Esophagus (tissue), 2 donors: ENCODE results near the gene CSNK1G2. TPM values are rescaled to one million over a fixed set of nuclear protein-coding genes. Genes with fewer than 3 reads are reported as not detected.

Experiments
- H3K27ac ChIP-seq, 2 donors: one replicate each; pipeline ENCODE4 v1.5.1; 2013; ENCODE audit warnings: low read depth in 2 of 2, mild to moderate bottlenecking in 2 of 2, inconsistent platforms in 1 of 2, low read length in 1 of 2, moderate library complexity in 1 of 2
- H3K27me3 ChIP-seq, 2 donors: one replicate each; pipeline ENCODE4 v1.6.1; 2013; ENCODE audit warnings: low read length in 2 of 2, control low read depth in 1 of 2, mild to moderate bottlenecking in 1 of 2; ENCODE audit not compliant: insufficient read depth in 2 of 2, control insufficient read depth in 1 of 2
- H3K36me3 ChIP-seq, 2 donors: one replicate each; pipeline ENCODE4 v1.6.1; 2013; ENCODE audit warnings: low read length in 1 of 2; ENCODE audit not compliant: control insufficient read depth in 2 of 2, insufficient read depth in 2 of 2
- H3K4me1 ChIP-seq, 2 donors: one replicate each; pipeline ENCODE4 v1.6.1; 2013; ENCODE audit warnings: low read length in 1 of 2; ENCODE audit not compliant: control insufficient read depth in 2 of 2, insufficient read depth in 2 of 2
- H3K4me3 ChIP-seq, 2 donors: one replicate each; pipeline ENCODE4 v1.5.1; 2013; ENCODE audit warnings: low read length in 2 of 2, mild to moderate bottlenecking in 2 of 2, low read depth in 1 of 2, moderate library complexity in 1 of 2
- H3K9me3 ChIP-seq, 2 donors: one replicate each; pipeline ENCODE4 v1.6.1; 2013; ENCODE audit warnings: mild to moderate bottlenecking in 2 of 2, low read depth in 1 of 2, low read length in 1 of 2, moderate library complexity in 1 of 2; ENCODE audit not compliant: control insufficient read depth in 2 of 2, insufficient read depth in 1 of 2
- WGBS, 2 donors: extraction: QIAGEN DNeasy Blood & Tissue Kit; methylation state at CpG; one replicate each; pipeline ENCODE4 v1.1.7; 2013; 5-methylcytosine and 5-hydroxymethylcytosine counted together
- polyA plus RNA-seq, 2 donors: library from polyadenylated mRNA; stranded (reverse); fragments of 200-250 nt; gene quantifications; one replicate each; pipeline ENCODE4 v1.2.3, GENCODE V29; 2013
- donor health status: healthy with polysubstance abuse.
- donor health status: Bipolar disorder and iron deficiency.

Gene CSNK1G2
- polyA plus RNA-seq, 2 donors, result 59.9 to 63.7 TPM

DNA sequence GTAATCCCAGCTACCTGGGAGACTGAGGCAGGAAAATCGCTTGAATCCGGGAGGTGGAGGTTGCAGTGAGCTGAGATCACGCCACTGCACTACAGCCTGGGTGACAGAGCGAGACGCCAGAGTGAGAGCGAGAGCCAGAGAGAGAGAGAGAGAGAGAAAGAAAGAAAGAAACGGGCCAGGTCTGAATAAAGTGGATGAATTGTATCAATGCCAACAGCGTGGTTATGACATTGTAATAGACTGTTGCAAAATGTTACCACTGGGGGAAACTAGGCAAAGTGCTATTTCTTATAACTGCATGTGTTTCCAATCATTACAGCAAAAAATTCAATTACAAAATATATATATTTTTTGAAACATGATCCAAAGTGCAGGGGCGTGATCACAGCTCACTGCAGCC, 86.4 kb downstream of the CSNK1G2 start:
- H3K36me3 ChIP-seq, result no peaks in the 10 kb centered on the region
- H3K4me3 ChIP-seq, result no peak overlapping the region
- peaks cover 0 to 5% of the 10 kb centered on the region in 2 donors for H3K4me1 ChIP-seq
- WGBS, 2 donors, result 52 to 59% methylated on average over 9 of the region's 9 CpGs
- no peaks in the 10 kb centered on the region for H3K27me3 ChIP-seq
- H3K27ac ChIP-seq, result peak overlapping the region in 1 of 2 donors; percentile 16
- H3K9me3 ChIP-seq, result no peaks in the 10 kb centered on the region

Other genes starting within 250 kb of the CSNK1G2 start
- gene ONECUT3, start 187.7 kb upstream of the CSNK1G2 start, polyA plus RNA-seq, result under 1 TPM in 1 of 2 donors, not detected in 1; under 0.01 TPM
- 1 to 10 TPM in 1 of 2 donors, under 1 TPM in 1; 0.68 to 1.2 TPM for gene ATP8B3, start 128.9 kb upstream of the CSNK1G2 start, polyA plus RNA-seq
- gene REXO1, start 92.7 kb upstream of the CSNK1G2 start, polyA plus RNA-seq, result 10 to 100 TPM; 13.9 to 27.4 TPM
- gene KLF16, start 77.6 kb upstream of the CSNK1G2 start, polyA plus RNA-seq, result 10 to 100 TPM in 1 of 2 donors, 1 to 10 TPM in 1; 9.3 to 13.5 TPM
- gene ABHD17A, start 55.7 kb upstream of the CSNK1G2 start, polyA plus RNA-seq, result 10 to 100 TPM; 73.9 to 76.2 TPM
- 1 to 10 TPM; 6.4 to 6.9 TPM for gene ADAT3, start 35.8 kb upstream of the CSNK1G2 start, polyA plus RNA-seq
- 10 to 100 TPM; 29.0 to 38.6 TPM for gene SCAMP4, start 35.8 kb upstream of the CSNK1G2 start, polyA plus RNA-seq
- gene BTBD2, start 74.5 kb downstream of the CSNK1G2 start, polyA plus RNA-seq, result 10 to 100 TPM; 40.0 to 48.9 TPM
- gene MKNK2, start 110.1 kb downstream of the CSNK1G2 start, polyA plus RNA-seq, result 100 to 1,000 TPM; 167 to 244 TPM
- 10 to 100 TPM; 11.0 to 12.4 TPM for gene MOB3A, start 155.2 kb downstream of the CSNK1G2 start, polyA plus RNA-seq
- 10 to 100 TPM in 1 of 2 donors, 1 to 10 TPM in 1; 6.4 to 16.0 TPM for gene IZUMO4, start 155.7 kb downstream of the CSNK1G2 start, polyA plus RNA-seq
- gene AP3D1, start 210.4 kb downstream of the CSNK1G2 start, polyA plus RNA-seq, result 10 to 100 TPM; 50.8 to 64.5 TPM
- 10 to 100 TPM in 1 of 2 donors, 1 to 10 TPM in 1; 7.6 to 17.9 TPM for gene DOT1L, start 222.8 kb downstream of the CSNK1G2 start, polyA plus RNA-seq